Epidermal melanocyte (primary cell): ENCODE results near the gene TOP2A.
"Not testable (repeated sequence)": the region's sequence is repeated elsewhere in the genome, so short reads cannot be mapped to it uniquely, and the experiment has no call there.

Experiments used
- DNase-seq: peaks from one replicate; pipeline ENCODE4 v3.0.0; 2011; ENCODE audit warnings: low spot score; ENCODE audit not compliant: insufficient read length

The TOP2A gene

DNA sequence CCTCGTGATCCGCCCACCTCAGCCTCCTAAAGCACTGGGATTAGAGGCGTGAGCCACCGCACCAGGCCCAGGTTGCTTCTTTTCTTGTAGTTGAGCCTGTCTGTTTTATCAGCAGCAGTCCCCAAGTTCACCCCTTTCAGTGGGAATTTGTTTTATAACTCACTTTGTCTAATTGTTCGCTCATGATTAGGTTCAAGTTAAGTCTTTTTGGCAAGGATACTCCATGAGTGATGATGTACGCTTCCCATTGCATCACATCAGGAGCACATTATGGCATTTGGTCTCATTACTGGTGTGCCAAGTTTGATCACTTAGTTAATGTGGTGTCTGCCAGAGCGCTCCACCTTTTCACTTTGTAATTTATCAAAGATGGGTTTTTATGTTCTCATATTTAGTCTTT lies 38.7 kb downstream of the TOP2A start:
- DNase-seq = no peak

DNA sequence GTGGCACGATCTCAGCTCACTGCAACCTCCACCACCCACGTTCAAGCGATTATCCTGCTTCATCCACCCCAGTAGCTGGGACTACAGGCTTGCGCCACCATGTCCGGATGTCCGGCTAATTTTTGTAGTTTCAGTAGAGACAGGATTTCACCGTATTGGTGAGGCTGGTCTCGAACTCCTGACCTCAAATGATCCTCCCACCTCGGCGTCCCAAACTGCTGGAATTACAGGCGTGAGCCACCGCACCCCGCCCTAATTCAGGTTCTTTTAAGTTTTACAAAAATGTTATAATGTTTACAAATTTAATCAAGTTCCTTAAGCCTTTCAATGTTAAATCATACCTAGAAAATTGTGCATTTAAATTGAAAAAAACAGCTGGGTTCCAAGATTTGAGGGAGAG lies 39.9 kb downstream of the TOP2A start:
- DNase-seq = no peak

DNA sequence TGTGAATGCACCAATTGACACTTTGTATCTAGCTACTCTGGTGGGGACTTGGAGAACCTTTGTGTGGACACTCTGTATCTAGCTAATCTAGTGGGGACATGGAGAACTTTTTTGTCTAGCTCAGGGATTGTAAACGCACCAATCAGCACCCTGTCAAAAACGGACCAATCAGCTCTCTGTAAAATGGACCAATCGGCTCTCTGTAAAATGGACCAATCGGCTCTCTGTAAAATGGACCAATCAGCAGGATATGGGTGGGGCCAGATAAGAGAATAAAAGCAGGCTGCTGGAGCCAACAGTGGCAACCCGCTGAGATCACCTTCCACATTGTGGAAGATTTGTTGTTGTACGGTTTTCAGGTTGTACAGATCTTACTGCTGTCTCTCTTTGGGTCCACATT lies 41.2 kb downstream of the TOP2A start:
- not testable (repeated sequence) for DNase-seq

DNA sequence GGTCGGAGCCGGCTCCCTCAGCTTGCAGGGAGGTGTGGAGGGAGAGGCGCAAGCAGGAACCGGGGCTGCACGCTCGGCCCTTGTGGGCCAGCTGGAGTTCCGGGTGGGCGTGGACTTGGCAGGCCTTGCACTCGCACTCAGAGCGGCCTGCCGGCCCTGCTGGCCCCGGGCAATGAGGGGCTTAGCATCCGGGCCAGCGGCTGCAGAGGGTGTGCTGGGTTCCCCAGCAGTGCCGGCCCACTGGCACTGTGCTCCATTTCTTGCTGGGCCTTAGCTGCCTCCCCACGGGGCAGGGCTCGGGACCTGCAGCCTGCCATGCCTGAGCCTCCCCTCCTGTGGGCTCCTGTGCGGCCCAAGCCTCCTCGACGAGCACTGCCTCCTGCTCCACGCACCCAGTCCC lies 41.9 kb downstream of the TOP2A start:
- DNase-seq = not testable (repeated sequence)

DNA sequence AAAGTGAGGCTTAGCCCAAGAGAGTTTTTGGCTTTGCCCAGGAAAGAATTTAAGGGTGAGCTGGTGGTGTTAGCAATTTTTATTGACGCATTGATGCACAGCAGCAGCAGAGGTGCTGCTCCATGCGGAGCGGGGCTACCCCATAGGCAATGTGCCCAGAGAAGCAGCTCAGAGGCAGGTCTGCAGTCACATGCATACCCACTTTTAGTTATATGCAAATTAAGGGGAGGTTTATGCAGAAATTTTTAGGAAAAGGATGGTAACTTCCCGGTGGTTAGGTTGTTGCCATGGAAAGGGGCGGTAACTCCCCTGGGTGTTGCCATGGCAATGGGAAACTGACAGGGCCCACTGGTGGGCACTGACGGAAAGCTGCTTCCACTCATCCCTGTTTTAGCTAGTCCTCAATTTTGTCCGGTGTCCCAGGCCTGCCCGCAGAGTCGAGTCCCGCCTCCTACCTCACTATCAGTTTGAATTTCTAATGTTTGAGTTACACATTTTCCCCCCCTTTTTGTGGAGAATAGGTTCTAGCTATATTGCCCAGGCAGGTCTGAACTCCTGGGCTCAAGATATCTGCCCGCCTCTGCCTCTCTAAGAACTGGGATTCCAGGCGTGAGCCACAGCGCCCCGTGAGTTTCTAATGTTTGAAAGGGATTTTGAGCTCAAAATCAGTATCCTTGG lies 42.7 kb downstream of the TOP2A start:
- DNase-seq = no peak

DNA sequence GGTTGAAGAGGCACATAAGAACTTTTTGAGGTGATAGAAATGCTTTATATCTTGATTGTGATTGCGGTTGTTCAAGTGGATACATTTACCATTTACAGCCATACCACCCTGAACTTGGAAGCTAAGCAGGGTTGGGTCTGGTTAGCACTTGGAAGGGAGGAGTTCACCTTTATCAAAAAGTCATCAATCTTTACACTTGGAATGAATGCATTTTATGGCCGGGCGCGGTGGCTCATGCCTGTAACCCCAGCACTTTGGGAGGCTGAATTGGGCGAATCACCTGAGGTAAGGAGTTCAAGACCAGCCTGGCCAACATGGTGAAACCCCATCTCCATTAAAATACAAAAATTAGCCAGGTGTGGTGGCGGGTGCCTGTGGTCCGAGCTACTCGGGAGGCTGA lies 43.7 kb downstream of the TOP2A start:
- DNase-seq = no peak

DNA sequence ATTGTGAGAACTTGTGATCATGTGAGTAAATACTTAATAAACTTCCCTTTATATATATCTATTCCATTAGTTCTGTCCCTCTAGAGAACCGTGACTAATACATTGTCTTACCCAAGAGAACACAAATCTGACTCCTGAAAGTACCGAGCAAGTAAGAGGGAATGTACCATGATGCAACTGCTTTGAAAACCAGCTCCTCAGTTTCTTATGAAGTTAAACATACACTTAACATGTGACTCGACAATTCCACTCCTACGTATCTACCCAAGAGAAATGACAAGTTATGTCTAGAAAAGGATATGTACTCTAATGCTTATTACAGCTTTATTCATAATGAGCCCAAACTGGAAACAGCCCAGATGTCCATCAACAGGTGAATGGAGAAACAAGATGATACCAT lies 44.4 kb downstream of the TOP2A start:
- DNase-seq = peak; percentile 9

DNA sequence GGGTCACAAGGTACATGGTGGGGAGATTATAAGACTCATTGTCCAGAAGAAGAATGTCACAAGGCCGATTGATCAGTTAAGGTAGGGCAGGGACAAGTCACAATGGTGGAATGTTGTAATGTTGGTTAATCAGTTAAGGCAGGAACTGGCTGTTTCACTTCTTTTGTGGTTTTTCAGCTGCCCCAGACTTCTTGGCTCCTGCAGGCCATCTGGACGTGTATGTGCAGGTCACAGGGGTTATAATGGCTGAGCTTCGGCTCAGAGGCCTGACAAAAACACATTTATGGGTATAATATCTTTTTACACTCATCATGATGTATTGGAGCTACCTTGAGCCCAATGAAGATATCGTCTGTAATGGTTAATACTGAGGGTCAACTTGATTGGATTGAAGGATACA lies 45.1 kb downstream of the TOP2A start:
- DNase-seq = not testable (repeated sequence)

DNA sequence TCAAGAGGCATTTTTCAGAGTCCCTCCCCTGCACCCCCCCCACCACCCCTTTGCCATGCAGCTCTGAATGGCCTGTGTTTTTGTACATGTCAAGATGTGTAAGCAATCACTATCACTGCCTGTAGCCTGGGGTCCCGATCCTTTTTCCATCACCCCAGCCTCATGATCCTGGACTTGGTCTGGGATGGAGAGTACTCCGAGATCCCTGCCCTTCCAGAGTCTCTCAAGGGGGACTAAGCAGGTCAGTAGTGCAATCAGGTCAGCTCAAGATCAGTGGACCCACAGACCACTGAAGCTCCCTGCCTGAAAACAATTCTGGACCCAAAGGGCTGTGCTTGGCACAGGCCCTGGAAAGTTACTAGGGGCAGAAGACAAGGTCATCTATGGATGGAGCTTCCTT lies 45.7 kb downstream of the TOP2A start:
- peak; percentile 9 for DNase-seq

DNA sequence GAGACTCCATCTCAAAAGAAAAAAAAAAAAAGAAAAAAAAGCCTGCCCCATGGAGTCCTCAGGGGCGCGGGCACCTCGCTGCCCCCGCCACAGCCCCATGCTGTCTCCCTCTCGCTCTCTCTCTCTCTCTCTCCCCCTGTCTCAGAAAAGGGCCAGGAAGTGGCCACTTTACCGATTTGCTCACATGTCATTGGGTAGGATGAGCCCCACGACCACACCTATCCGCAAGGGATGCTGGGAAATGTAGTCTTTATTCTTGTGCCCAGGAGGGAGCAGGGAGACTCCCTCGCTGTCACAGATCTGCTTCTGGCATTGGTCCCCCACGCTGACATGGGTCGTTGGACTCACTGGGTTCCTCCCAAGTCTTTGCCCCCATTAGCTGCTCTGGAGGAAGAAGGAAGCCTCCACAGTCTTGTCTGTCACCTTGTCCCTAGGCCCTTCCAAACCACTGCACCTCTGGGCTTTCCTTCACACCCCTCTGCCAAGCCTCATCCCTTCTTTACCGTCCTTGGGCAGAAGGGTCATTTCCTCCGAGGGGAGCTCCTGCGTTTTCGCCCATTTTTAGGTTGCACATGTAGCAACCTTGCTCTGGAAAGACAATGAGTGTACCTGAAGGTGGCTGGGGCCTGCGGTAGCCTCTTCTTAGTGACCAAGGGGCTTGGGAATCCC lies 46.3 kb downstream of the TOP2A start:
- DNase-seq = peak; percentile 9

DNA sequence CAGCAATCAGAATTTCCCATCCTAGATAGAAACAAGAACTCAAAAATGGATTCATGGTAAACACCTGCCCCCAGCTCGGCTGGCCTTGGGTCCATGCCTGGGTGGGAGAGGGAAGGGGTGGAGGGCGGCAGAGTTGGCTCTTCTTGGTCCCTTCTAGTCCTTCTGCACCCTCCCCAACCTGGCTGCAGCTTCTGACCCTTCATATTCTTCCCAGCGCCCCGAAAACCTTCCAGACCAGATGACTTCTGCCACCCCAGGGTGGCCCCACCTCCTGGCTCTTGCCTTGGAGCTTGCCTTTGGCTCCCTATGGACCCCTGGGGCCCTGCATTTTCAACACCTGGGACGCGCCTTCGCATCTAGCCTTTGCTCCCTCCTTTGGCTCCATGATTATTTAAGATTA lies 47.8 kb downstream of the TOP2A start:
- DNase-seq = peak; percentile 5

DNA sequence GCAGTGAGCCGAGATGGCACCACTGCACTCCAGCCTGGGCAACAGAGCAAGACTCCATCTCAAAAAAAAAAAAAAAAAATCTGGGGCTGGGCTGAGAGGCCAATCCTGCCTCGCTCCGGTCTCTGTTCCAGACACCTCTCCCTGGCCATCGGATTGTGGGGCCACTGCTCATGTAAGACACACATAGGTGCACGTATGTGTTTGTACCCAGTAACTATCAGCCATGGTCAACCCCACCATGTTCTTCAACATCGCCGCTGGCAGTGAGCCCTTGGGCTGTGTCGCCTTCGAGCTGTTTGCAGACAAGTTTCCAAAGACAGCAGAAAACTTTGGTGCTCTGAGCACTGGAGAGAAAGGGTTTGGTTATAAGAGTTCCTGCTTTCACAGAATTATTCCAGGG lies 50.0 kb downstream of the TOP2A start:
- DNase-seq = not testable (repeated sequence)

DNA sequence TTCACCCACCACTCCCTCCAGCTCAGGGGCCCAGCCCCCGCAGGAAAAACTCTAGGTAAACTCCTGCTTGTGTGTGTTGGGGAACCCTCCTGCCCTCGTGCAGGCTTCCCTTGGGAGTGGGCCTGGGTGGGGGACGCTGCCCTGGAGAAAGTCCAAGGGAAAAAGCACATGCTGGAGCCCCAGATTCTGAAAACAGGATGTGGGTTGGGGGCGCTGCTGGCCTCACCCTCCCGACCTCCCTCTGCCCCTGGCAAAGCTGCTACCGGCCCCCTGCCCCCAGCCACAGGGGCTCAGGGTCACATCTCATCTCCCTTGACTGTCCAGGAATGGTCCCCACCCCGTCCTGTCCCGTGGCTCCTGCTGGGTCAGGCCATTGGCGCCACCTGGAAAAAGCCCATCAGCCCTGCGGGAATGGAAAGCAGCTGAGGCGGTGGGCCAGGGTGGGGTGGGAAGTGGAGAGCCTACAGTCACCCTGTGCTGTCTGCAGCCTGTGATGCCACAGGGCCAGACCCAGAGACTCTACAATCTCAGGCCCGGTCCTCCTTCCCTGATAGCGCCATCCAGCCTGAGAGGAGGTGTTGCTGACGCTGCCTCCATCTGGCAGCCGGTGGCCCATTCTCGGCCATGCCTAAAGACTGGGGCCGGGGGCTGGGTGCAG lies 50.7 kb downstream of the TOP2A start:
- DNase-seq = peak; percentile 9

DNA sequence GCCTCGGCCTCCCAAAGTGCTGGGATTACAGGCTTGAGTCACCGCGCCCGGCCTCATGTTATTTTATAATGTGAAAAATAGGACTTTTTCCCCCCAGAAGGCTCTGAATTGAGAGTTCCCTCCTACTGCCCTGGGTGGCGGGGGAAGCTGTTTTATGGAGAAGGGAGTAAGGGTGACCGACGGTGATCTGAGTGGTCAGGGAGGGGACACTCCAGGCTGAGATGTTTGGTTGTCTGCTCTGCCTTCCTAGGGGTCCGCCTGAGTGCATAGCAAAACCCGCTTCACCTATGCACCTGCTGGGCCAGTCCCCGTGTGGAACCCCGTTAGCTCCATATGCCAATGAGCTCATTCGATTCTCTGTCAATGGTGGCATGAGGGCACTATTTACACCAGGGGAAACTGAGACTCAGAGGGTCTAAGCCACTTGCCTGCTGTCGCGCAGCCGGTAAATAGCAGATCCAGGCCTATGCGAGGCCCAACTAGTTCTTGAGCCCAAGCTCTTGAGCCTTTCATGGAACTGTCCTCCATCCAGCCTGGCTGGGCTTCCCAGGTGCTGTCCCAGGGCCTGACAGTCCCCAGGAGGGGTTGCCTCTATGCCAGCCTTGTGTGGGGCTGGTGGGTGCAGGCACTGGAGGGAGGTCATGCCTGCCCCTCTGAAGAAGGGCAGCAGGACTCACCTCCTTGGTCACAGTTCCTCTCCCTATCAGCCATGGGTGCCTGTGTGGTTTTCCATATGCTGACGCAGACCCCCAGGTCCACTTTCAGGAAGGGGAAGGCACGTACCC lies 51.4 kb downstream of the TOP2A start:
- peak; percentile 12 for DNase-seq

DNA sequence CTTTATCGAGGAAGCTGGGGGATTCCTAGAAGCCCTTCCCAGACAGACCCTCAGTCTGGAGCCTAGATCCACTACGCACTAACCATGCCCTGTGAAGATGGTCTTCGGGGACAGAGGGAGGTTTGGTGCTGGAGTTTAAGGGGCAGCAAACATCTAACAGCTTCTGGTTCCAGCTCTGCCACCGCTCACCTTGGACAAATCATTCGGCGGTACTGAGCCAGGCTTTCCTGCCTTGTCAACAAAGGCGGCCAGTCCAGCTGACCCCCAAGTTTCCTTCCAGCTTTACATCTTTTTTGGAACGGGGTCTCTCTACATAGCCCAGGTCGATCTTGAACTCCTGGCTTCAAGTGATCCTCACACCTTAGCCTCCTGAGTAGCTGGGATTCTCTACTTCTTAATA lies 52.8 kb downstream of the TOP2A start:
- peak; percentile 15 for DNase-seq

DNA sequence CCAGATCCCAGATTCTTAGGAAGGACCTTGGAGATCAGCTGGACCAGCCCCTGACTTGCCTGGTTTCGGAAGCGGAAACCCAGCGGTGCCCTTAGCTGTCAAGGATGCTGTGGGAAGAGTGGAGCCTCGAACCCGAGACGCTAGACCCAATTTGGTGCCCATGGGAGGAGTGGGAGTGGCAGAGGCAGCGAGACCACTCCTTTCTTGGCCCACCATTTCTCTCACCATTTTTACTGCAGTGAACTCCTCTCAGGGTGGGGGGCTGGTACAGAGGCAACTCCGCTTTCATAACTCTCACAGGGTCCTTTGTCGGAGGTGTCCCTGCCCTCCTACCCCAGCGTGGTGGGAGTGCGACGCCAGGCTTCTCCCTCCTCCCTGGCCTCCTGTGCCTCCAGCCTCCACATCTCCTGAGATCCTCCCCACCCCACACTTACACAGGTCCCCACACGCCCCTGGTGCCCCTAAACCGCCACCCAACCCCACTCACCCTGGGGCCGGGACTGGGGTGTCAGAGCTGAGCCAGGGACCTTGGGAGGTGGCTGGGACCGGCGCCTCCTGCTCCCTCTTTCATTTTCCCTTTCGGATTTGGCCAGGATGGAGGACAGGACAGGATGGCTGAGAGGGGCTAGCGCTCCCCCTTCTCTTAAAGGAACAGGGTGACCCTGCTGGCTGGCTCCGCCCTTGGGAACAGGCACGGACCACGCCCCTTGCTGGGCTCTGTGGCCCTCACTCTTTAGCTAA lies 53.4 kb downstream of the TOP2A start, which contains the start of gene GJD3:
GJD3 (minus strand) TSS at position 617 of the 741 bp plus-strand sequence. CDS start 922 bp downstream, outside the sequence.
- DNase-seq = peak; percentile 13

DNA sequence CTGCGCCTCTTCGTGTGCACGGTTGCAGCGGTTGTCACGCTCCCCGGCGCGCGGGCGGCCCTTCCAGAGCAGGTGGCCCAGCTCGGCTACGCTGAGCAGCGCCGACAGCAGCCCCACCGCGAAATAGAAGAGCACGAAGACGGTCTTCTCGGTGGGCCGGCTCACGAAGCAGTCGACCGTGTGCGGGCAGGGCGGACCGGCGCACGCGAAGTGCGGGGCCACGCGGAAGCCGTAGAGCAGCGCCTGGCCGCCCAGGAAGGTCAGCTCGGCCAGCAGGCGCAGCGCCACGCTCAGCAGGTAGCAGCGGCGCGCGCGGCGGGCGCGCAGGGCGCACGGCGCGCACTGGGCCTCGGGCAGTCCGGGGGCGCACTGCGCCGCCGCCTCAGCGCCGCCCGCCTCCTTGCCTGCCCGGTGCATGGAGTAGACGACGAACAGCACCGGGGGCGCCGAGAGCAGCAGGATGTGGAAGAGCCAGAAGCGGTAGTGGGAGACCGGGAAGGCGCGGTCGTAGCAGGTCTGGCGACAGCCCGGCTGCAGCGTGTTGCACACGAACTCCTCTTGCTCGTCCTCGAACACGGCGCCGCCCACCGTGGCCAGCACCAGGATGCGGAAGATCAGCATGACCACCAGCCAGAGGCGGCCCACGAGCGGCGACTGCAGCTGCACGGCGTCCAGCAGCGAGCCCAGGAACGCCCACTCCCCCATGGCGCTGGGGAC lies 54.4 kb downstream of the TOP2A start:
- DNase-seq = peak; percentile 22

DNA sequence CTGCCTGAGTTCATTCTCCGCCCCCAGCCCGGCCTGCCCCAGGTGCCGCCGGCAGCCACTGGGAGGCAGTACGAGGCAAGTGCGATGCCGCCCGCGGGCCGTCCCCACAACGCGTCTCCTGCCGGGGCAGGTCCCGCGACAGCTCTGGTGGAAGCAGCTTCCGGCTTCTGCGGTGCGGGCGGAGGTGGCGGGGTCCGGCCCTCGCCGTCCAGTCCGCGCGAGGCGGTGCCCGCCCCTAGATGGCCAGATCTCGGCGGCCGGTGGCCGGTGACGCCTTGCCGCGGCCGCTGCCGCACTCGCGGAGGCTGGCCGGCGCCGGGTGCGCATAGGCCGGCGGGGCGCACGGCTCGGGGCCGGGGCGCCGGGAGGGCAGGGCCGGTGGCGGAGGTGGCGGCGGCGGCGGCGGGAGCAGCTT lies 55.0 kb downstream of the TOP2A start:
- peak; percentile 74 for DNase-seq

DNA sequence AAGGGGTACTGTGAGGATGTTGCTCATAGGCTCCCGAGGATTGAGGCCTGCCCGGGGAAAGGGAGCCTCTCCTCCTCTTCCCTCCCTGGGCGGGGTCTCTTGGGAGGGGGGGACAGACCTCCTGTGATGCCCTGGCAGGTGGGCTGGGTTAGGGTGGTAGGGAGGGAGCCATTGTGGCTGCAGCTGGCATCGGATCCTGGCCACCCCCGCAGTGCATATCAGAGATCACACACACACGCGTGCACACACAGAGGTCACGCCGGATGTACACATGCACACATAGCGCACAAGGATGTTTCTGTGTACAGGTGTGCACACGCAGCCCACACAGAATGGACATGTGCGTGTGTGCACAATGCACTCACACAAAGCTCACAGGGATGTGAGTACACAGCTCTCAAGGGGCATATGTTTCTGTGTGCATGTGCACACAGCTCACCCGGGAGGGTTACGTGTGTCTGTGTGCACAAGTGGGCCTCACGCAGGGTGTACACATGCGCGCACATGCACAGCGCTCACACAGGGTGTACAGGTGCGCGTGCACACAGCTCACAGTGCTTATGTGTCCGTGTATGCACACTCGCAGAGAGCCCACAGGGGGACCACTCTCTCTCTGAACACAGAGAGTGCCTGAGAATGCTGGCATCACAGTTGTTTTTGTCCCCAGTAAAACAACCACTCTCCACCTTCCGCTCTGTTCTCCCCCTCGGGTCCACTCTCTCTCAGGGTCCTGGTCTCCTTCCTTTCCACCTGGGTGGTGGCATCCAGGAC lies 55.6 kb downstream of the TOP2A start:
- peak; percentile 8 for DNase-seq
